Right lobe of liver (tissue), 6 donors: ENCODE results near the gene DCAKD. TPM values are rescaled to one million over a fixed set of nuclear protein-coding genes. Genes with fewer than 3 reads are reported as not detected.
A peak's percentile ranks its signal among the peaks of the same experiment; 100 is the strongest.

Experiments used
- ATAC-seq, 4 donors: fragments of 200-7000 bp; cut with Tn5 transposase; one replicate each; pipeline ENCODE4 v1.9.1; 2020; ENCODE audit warnings: mild to moderate bottlenecking in 4 of 4, moderate library complexity in 4 of 4
- DNase-seq, 3 donors: peaks; one replicate each; pipeline ENCODE4 v3.0.0-alpha.2; 2020
- H3K27ac ChIP-seq, 3 donors: fragments of 200-600 bp; one replicate each; pipeline ENCODE4 v1.8.0; 2022
- H3K27me3 ChIP-seq, 2 donors: fragments of 200-600 bp; one replicate each; pipeline ENCODE4 v1.8.0; 2022
- H3K36me3 ChIP-seq, 4 donors: fragments of 200-600 bp; sonication (generic) in 1 of 4; one replicate each; pipeline versions ENCODE4 v1.5.1 to v1.8.0; 2017 to 2022; ENCODE audit warnings: control low read depth in 1 of 4
- H3K4me1 ChIP-seq, 4 donors: fragments of 200-600 bp; sonication (generic) in 1 of 4; one replicate each; pipeline versions ENCODE4 v1.5.1 to v1.8.0; 2017 to 2022; ENCODE audit warnings: control low read depth in 1 of 4
- H3K4me3 ChIP-seq, 3 donors: fragments of 200-600 bp; one replicate each; pipeline ENCODE4 v1.8.0; 2022
- H3K9me3 ChIP-seq, 4 donors: fragments of 200-600 bp; sonication (generic) in 1 of 4; one replicate each; pipeline versions ENCODE4 v1.5.1 to v1.8.0; 2017 to 2022; ENCODE audit warnings: control low read depth in 1 of 4
- POLR2A ChIP-seq: fragments of 450-650 bp; IDR thresholded peaks from one replicate; pipeline ENCODE4 v1.6.1; 2017; ENCODE audit warnings: antibody characterized with exemption, mild to moderate bottlenecking
- WGBS: methylation state at CpG from one replicate; pipeline ENCODE4 v1.1.6; 2018; ENCODE audit warnings: low coverage, low lambda C conversion rate; ENCODE audit not compliant: insufficient coverage; ENCODE audit errors: missing lambda C conversion rate; 5-methylcytosine and 5-hydroxymethylcytosine counted together
- intact Hi-C, 2 donors: fragments of 100-400 bp; cut with DNase I; formaldehyde crosslinking; loops; one replicate each; pipeline versions ENCODE4 v1.11.2 to v1.14.1; 2022
- total RNA-seq, 6 experiments: library from RNA; depleted of rRNA in 2 of 6; stranded (reverse); fragments of >200 nt in 2 of 6; fragmentation: NEBNext Ultra II Directional in 3 of 6; extraction: Animal tissue kit (Norgen Biotek cat#: 25700) in 3 of 6; gene quantifications; one replicate each; pipeline versions ENCODE4 v1.1.0 to v1.2.4, GENCODE V29; 2016 to 2023
- TF ChIP-seq, protein P1 (sequence below), 4 donors: fragments of 200-600 bp in 3 of 4; fragments of 450-650 bp in 1 of 4; IDR thresholded peaks; one replicate each; pipeline versions ENCODE4 v1.5.1 to v1.8.0; 2016 to 2022; ENCODE audit warnings: antibody characterized with exemption in 4 of 4, mild to moderate bottlenecking in 2 of 4
- donor health status: DM: no; HTN: yes; CAD: no.
- donor health status: DM: no; HTN: no; CAD: no.
- donor health status: DM: no; HTN: no; CAD: no.
- donor health status: DM: no; HTN: yes; CAD: no.
- donor health status: DM: no; HTN: yes; CAD: no.

The DCAKD gene
- total RNA-seq, 6 experiments from 2014 or later, result 13.2 to 20.6 (median 16.6) TPM

GRCh38 chr17:45020354-45021138 is 30.9 kb downstream of the DCAKD start:
- DNase-seq, result peak in 1 of 3 donors; percentile 60
- Histone ChIP-seq H3K4me3 (no peak overlapping the region), H3K27ac (no peak overlapping the region), H3K4me1 (peaks cover 0 to 42% (median 13%) of the 10 kb centered on the region in 4 donors), H3K36me3 (no peaks in the 10 kb centered on the region), H3K27me3 (no peaks in the 10 kb centered on the region), H3K9me3 (no peaks in the 10 kb centered on the region)
- peak in 1 of 4 donors; percentile 17 for ATAC-seq
- 10% methylated on average over 2 of the region's 17 CpGs for WGBS
- intact Hi-C loops, result loop anchor here (2.0 to 5.0 kb wide), 2 partner anchors 98 to 102 kb away; no protein-coding TSS in a partner anchor
- TF ChIP-seq, protein P1, sequence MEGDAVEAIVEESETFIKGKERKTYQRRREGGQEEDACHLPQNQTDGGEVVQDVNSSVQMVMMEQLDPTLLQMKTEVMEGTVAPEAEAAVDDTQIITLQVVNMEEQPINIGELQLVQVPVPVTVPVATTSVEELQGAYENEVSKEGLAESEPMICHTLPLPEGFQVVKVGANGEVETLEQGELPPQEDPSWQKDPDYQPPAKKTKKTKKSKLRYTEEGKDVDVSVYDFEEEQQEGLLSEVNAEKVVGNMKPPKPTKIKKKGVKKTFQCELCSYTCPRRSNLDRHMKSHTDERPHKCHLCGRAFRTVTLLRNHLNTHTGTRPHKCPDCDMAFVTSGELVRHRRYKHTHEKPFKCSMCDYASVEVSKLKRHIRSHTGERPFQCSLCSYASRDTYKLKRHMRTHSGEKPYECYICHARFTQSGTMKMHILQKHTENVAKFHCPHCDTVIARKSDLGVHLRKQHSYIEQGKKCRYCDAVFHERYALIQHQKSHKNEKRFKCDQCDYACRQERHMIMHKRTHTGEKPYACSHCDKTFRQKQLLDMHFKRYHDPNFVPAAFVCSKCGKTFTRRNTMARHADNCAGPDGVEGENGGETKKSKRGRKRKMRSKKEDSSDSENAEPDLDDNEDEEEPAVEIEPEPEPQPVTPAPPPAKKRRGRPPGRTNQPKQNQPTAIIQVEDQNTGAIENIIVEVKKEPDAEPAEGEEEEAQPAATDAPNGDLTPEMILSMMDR (IDR thresholded peaks at IDR 0.05), result no peak
- no peak for TF ChIP-seq POLR2A

GRCh38 chr17:45018848-45019711 is 32.4 kb downstream of the DCAKD start:
- intact Hi-C loops, result no loop called here
- 1% methylated on average over 10 of the region's 82 CpGs for WGBS
- no peak overlapping the region for H3K27ac ChIP-seq
- DNase-seq, result peak in 2 of 3 donors; percentile 53 to 56
- H3K27me3 ChIP-seq, result no peaks in the 10 kb centered on the region
- peaks cover 0 to 42% (median 14%) of the 10 kb centered on the region in 4 donors for H3K4me1 ChIP-seq
- H3K9me3 ChIP-seq, result no peaks in the 10 kb centered on the region
- peak overlapping the region in 2 of 3 donors; percentile 46 to 47 for H3K4me3 ChIP-seq
- TF ChIP-seq, protein P1 (IDR thresholded peaks at IDR 0.05), result peak; percentile 34 to 78 (median 48)
- no peak for TF ChIP-seq POLR2A
- ATAC-seq, result peak; percentile 59 to 77 (median 72)
- no peaks in the 10 kb centered on the region for H3K36me3 ChIP-seq

- no peaks in the 10 kb centered on the region for H3K27me3 ChIP-seq
- H3K36me3 ChIP-seq, result no peaks in the 10 kb centered on the region
- WGBS, result 38% methylated on average over 2 of the region's 4 CpGs
- no peaks in the 10 kb centered on the region for H3K9me3 ChIP-seq
- intact Hi-C loops, result no loop called here
- ATAC-seq (no peak), DNase-seq (no peak)
- TF ChIP-seq, protein P1 (IDR thresholded peaks at IDR 0.05), result no peak
- TF ChIP-seq POLR2A, result no peak
- H3K4me1 ChIP-seq, result peaks cover 0 to 42% (median 14%) of the 10 kb centered on the region in 4 donors
- peak overlapping the region in 1 of 3 donors; percentile 46 for H3K4me3 ChIP-seq
- no peak overlapping the region for H3K27ac ChIP-seq
These were observed 33.0 kb downstream of the DCAKD start for GRCh38 chr17:45018514-45018847.

DNA sequence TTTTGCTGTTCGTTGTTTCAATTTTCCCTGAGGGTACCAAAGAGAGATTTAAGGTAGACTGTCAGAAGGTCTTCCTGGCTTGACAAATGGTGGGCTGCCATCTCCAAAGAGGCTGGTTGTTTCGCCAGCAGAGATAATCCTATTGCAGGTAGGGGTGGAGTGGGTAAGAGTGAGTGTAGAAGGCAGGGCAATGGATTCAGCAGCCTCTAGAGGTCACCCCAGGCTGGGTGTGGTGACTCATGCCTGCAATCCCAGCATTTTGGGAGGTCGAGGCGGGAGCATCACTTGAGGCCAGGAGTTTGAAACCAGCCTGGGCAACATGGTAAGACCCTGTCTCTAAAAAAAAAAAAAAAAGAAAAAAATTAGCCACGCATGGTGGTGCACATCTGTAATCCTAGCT is 34.6 kb downstream of the DCAKD start:
- ATAC-seq, result peak; percentile 40 to 56 (median 52)
- Histone ChIP-seq H3K4me1 (peaks cover 0 to 37% (median 14%) of the 10 kb centered on the region in 4 donors), H3K36me3 (no peaks in the 10 kb centered on the region), H3K9me3 (no peaks in the 10 kb centered on the region), H3K4me3 (no peak overlapping the region), H3K27me3 (no peaks in the 10 kb centered on the region), H3K27ac (no peak overlapping the region)
- intact Hi-C loops, result no loop called here
- WGBS, result 34% methylated on average over 5 of the region's 5 CpGs
- DNase-seq, result peak in 1 of 3 donors; percentile 37
- TF ChIP-seq, protein P1 (IDR thresholded peaks at IDR 0.05), result peak in 3 of 4 donors; percentile 36 to 46 (median 42)
- TF ChIP-seq POLR2A, result no peak
